ENCODE measurements around the gene PEDS1.
"Not testable (repeated sequence)": the region's sequence is repeated elsewhere in the genome, so short reads cannot be mapped to it uniquely, and the experiment has no call there.

PEDS1 gene

DNA sequence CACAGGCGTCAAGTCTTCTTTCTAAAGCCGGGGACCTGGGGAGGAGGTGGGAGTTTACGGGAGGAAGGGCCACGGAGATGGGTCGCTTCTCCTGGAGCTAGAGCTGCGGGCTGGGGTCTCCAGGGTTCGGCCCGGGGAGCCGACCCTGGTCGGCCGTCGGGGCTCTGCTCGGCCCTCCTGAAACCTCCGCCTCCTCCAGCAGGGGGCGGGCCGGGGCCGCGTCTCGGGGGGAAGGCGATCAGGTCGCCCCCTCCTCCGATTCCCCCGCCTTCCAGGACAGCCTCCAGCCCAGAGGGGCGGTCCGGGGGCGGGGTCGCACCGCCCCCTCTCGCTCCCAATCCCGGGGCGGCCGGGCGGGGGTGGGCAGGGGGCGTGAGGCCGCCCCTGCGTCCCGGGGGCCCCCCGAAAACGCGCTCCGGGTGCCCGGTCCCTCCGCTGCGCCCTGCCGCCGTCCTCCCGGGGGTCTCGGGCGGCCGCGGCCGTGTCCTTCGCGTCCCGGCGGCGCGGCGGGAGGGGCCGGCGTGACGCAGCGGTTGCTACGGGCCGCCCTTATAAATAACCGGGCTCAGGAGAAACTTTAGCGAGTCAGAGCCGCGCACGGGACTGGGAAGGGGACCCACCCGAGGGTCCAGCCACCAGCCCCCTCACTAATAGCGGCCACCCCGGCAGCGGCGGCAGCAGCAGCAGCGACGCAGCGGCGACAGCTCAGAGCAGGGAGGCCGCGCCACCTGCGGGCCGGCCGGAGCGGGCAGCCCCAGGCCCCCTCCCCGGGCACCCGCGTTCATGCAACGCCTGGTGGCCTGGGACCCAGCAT lies 36.9 kb upstream of the PEDS1 start, which contains the start of gene CEBPB:
Gene CEBPB, plus strand, starts transcription at position 580 of the 814 bp plus-strand sequence. Its CDS starts 204 bp downstream, at position 784.
- peak; percentile 58 to 86 (median 75) for DNase-seq (ENCODE audit: low read depth in 3 of 3)

DNA sequence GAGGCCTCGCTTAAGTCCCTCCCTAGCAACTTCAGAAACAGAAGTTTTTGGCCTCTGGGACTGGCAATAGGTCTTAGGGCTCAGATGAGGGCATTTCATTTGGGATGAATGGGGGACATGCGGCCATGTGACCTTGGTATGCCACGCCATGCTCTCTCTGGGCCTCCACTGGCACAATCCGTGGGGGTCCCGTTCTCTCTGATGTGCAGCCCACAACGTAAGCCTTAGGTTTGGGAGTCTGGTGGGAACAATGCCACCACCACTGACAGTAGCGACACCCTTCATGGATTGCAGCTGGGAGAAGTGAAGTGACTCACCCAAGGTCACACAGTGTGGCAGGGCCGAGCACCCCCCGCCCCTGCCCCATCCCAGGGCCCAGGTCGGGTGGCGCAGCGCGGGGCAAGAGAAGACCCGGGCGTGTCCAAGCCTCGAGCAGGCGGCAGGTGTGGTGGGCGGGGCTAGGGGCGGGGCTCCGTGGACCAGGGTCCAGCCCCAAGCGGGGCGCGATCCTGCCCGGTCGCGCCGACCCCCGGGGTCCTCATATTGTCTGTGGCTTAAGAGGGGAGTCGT lies 36.2 kb upstream of the PEDS1 start:
- DNase-seq (ENCODE audit: low read depth in 3 of 3) = peak in 1 of 3 donors; percentile 33

DNA sequence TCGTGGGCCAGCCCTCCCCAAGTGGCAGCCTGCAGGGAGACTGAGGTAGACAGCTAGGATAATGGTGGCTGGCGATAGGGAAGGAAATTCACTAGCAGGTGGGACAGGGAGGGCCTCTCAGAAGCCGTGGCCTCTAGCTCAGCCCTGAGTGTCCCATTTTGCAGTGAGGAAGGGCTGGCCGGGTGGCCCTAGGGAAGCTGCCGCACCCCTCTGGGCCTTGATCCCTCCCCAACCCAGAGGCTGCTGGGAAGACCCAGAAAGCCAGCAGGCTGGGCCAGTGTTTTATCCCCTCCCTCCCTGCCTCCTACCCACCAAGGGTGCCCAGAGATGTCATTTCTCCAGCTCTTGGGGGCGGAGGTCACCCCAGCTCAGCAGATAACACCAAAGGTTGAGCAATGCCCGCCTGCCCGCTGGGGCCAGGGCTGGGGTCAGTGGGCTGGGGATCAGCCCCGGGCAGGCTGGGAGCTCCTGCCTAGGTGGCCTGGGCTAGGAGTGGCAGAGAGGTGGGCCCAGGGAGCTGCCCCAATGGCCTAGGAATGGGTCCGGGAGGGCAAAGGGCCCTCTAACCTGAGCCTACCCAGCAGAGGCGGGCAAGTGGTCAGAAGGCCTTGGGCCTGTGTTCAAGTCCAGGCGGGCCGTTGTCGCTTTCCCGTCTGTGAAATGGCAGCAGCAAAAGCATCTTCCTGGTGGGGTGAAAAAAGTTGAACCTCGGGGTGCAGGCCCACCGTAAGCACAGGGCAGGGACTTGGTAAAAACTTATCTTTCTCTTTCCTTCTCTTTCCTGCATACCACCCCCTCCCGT lies 35.6 kb upstream of the PEDS1 start:
- DNase-seq (ENCODE audit: low read depth in 3 of 3) = no peak

DNA sequence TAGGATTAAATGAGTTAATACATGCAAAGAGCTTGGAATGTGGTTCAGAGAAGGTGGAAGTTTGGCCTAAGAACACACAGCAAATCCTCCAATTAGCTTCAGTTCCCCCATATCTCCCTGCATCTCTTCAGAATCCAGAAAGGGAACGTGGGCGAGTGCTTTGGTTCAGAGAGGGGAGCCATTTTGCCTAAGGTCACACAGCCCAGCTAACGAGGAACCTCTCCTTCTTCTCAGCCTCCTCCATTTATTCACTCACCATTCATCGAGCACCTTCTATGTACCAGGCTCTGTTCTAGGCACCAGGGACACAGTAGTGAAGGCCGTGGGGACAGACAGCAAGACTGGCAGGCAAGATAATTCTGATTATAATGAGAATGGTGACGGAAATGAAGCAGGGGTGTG lies 34.8 kb upstream of the PEDS1 start:
- DNase-seq (ENCODE audit: low read depth in 3 of 3) = no peak

DNA sequence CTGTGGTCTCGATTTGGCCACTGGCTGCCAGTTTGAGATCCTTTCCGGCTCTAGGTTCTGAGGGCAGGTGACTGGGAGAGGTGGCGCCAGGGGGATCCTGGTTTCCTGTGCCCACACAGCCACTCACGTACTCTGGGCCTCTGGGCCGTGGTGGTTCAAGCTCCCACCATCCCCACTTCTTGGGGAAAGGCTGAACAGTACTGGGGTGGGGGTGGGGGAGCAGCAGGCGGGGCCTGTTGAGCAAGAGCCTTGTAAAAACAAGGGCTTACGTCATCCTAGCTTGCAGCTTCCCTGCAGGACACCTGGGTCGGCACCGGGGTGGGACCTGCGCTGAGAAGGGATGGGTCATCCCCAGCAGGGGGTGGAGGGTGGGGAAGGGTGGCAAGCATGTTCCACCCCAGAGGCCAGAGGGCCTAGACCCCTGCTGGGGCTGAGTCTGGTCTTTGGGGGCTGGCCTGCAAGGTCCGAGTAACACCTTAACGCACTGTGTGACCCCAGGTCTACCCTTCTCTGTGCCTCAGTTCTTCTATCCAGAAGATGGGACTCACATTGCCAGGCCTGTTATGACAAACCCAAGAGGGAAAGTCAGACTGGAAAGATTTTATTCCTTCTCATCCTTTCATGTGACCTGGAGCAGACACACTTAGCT lies 34.0 kb upstream of the PEDS1 start:
- DNase-seq (ENCODE audit: low read depth in 3 of 3) = no peak

DNA sequence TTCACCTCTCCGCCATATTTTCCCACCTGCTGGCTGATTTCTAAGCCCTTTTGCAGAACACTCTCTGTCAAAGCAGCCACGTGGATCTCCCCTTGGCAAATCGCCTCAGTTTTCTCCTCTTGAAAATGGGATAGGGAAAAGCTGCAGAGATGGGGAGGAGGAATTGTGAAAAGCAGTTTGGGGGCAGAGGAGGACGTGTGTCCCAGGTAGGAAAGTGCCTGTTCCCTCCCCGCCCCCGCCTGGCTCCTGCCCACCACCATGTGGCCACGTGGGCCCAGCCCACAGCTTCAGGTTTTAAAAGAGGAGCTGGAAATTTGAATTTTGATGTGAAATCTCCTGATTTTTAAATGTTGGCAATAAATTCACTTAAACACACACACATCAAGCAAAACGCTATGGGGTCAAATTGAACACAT lies 33.5 kb upstream of the PEDS1 start:
- no peak for DNase-seq (ENCODE audit: low read depth in 3 of 3)

DNA sequence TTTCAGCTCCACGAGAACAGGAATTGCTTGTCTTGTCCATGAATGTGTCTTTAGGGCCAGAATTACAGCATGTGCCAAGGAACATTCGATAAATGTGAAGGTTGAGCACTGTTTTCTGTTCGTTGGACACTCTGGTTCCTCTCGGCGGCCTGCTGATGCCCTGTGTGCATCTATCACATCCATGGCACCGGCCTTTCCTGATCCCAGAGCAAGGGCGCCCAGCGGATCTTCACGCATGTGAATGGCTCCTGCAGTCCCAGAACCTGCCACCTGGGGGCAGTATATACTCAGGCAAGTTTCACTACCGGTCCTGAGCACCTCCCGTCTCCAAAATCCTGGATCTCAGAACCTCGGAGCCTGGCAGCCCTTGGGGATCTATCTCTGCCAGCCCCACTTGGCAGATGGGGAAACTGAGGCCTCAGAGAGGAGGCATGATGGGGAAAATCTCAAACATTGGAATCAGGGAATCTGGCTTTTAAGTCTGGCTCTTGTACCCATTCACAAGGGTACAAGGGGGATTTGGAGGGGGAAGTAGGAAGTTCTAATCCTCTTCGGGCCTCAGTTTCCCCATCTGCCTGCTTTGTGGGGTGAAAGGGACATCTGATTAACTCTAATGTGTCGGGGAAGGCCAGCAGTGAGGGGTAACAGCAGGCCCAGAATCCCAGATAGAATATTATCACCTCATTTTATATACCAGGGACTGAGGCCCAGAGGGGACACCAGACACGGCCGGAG lies 32.8 kb upstream of the PEDS1 start:
- peak; percentile 76 to 96 (median 89) for DNase-seq (ENCODE audit: low read depth in 3 of 3)

DNA sequence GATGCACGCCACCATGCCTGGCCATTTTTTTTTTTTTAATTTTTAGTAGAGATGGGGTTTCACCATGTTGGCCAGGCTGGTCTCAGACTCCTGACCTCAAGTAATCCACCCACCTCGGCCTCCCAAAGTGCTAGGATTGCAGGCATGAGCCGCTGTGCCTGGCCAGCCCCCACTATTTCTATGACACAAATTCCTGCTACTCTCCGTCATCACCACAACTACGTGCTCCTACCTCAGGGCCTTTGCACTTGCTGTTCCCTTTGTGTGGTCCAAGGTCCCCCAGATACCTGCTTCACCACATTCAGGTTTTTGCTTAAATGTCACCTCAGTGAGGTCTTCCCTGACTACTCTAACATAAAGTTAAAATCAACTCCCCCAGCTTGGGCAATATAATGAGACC lies 31.9 kb upstream of the PEDS1 start:
- DNase-seq (ENCODE audit: low read depth in 3 of 3) = no peak

DNA sequence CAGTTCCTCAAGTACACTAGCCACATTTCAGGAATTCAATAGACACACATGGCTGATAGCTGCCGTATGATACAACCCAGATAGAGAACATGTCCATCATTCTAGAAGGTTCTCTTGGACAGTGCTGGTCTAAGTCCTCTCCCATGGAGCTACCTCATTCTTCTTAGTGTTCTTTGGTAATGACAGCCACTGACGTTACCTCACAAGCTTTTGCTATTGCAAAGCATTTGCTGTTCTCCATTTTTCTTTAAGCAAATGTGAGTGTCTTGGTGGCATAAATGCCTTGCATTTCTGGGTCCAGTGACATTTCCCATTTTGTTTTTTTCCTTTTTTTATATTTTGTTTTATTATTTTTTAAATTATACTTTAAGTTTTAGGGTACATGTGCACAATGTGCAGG lies 28.8 kb upstream of the PEDS1 start:
- no peak for DNase-seq (ENCODE audit: low read depth in 3 of 3)

DNA sequence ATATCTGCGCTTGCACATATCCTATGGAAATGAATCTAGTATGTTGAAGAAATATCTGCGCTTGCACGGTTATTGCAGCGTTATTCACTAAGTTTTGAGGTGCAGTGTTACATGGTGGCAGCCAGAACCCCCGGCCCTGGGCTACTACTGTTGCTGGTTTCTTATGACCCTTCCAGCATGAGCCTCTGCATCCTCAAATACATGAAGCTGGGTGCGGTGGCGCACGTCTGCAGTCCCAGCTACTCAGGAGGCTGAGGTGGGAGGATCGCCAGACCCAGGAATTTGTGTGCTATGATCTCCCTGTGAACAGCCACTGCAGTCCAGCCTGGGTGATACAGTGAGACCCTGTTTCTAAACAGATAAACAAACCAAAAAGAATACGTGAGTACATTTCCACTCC lies 27.8 kb upstream of the PEDS1 start:
- DNase-seq (ENCODE audit: low read depth in 3 of 3) = no peak

DNA sequence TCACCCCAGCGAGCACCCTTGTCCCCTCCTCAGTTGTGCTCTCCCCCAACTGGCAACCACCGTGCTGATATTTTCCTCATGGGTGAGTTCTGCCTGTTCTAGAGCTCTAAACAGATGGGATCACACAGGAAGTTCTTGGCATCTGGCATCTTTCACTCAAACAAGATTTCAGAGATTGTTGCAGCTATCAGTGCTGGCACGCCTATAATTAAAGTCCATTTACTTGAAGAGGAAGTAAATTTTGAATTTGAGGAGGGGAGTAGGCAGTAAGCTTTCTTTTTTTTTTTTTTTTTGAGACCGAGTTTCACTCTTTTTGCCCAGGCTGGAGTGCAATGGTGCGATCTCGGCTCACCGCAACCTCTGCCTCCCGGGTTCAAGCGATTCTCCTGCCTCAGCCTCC lies 25.1 kb upstream of the PEDS1 start:
- DNase-seq (ENCODE audit: low read depth in 3 of 3) = not testable (repeated sequence)

DNA sequence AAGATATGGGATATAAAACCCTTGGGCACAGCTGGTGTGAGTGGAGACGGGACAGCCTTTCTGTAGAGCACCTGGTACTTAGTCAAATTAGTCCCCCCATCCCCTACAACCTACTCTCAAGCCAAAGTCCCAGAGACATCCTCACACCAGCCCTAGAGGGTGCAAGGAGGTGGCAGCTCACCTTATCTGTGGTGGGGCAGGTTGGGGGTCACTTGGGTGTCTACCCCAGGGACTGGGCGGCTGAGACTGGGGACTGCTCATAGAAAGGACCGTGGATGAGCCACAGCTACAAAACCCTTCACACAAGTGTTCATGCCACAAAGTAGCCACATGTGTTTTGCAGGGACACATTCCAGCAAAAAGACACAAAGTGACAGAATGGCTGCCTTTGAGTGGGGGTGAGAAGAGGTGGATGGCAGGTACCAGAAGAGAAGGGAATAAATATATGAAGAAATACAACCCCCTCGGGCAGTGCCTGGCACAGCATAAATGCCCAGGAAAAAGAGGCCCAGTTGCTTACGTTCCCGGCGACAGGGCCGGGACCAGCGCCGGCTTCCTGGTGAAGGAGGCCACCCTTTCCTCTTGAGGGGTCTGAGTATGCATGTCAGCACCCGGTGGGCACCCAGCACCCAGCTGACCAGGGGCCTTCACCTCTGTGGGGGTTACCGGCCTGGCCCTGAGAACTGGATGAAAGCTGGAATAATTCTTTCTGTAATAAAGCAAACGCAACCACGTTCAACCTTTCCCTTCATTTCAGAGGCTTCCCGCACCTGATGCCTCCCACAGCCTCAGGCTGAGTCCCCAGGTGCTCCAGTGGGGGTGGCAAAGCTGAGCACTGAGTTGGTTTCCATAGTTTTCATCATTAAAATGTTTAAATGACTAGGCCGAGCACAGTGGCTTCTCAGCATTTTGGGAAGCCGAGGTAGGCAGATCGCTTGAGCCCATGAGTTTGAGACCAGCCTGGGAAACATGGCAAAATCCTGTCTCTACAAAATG lies 22.7 kb upstream of the PEDS1 start:
- no peak for DNase-seq (ENCODE audit: low read depth in 3 of 3)

DNA sequence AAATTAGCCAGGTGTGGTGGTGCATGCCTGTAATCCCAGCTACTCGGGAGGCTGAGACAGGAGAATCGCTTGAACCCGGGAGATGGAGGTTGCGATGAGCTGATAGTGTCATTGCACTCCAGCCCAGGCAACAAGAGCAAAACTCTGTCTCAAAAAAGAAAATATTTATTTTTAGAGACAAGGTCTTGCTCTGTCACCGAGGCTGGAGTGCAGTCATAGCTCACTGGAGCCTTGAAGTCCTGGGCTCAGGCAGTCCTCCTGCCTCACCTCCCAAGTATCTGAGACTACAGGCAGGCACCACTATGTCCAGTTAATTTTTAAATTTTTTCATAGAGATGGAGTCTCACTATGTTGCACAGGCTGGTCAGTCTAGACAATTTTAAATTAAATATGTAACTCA lies 20.9 kb upstream of the PEDS1 start:
- DNase-seq (ENCODE audit: low read depth in 3 of 3) = no peak

DNA sequence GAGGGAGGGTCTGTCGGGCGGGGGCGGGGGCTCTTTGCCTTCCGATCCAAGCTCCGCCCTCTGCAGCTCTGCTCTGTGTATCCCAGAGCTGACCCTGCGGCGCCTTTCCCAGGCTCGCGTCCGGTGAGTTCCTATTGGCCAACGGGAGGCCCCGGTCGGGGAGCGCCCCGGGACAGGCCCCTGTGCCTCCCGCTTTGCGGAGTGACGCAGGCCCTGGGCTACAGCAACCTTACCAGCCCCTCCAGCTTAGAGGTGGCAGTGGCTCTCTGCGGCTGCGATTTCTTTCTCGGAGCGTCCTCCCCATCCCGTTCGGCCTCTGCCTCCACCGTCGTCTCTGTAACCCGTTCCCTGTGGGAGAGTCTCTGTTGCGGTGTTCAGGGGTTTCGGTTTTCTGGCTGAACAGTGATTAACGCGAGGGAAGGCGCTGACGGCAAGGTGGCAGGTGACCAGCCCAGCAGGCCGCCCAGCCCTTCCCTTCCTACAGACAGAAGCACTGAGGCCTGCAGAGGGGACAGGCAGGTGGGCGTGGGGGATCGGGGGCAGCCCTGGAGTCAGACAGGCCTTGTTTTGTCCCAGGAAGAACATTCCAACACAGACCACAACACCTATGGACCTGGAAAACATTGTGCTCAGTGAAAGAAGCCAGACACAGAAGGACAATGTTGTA lies 19.0 kb upstream of the PEDS1 start:
- DNase-seq (ENCODE audit: low read depth in 3 of 3) = no peak

DNA sequence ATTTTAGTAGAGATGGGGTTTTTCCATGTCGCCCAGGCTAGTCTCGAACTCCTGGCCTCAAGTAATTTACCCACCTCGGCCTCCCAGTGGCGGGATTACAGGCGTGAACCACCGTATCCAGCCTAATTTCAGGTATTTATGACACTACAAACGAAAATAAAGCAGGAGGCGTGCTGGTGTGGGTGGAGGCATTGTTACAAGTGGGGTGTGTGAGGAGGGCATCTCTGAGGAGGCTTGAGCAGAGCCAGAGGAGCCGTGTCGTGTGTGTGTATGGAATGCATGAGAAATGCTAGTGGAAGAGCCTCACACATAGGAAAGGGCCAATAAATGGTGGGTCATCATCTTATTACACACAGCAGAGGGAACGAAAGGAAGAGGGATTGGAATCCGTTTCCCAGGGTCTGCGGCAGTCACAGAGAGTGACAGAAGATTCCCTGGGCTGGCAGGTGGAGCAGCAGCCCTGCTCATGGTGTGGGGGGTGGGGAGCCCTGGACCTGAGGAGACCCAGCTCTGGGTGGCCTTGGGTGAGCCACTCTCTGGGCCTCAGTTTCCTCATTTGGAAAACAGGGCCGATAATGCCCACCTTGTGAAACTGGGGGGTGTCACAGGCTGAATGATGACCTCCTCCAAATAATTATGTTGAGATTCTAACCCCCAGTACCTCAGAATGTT lies 17.2 kb upstream of the PEDS1 start:
- no peak for DNase-seq (ENCODE audit: low read depth in 3 of 3)

DNA sequence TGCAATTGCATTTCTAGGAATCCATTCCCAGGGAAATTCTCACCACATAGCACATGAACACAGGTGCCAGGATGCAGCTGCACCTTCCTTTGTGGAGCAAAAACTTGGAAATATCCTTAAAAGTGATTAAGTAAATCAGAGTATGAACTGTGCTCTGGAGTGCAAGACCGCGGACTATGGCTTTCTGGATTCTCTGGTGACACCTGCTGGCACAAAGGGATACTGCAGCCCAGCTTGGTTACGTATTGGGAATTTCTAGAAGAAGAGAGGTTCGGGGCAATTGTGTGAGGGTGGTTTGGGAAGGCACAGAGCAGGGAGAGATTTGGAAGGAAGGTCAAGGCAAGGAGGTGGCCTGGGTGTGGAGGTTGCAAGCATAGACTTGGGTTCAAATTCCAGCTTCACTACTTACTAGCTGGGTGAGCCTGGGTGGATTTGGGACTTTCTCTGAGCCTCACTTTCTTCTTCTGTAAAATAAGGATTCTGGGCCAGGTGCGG lies 15.9 kb upstream of the PEDS1 start:
- peak in 2 of 3 donors; percentile 56 to 59 for DNase-seq (ENCODE audit: low read depth in 3 of 3)

DNA sequence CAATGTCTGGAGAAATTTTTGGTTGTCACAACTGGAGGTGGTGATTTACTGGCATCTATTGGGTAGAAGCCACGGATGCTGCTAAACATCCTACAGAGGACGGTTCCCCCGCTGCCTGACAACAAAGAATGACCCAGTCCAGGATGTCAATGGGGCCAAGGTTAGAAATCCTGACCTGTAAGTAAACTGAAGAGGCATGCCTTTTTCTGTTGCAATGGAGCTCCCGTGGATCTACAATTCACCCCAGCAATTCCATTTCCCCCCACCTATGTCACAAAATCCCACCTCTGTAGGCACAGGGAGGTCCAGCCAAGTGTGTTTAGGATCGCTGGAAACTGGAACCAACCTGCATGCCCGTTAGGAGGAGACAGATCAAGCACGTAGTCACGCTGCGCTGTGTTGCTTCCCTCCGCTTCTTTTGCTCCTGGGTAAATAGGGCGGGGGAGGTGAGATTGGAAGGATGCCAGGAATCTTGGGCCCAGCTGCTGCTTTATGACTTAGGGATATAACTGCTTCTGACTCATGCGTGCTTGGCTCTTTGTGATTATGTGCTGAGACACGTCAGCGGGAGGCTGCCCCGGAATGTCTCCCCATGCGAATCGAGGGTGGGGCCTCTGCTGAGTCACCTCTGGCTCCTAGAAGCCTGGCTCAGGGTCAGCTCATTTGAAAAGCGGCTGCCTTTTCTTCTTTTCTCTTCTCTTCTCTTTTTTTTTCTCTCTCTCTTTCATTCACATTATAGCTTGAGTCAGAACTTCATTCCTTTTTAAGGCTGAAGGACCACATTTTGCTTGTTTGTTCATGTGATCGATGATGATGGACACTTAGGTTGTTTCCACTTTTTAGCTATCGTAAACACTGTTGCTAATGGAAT lies 12.4 kb upstream of the PEDS1 start:
- peak; percentile 74 to 85 (median 81) for DNase-seq (ENCODE audit: low read depth in 3 of 3)

Measured in stimulated activated CD4-positive, alpha-beta T cell treated with anti-CD3 and anti-CD28 coated beads, TNF-alpha, amount 100 ng/mL, for 48 hours (primary cell).